ENCODE results near the gene KRTAP5-8.
"Not testable (repeated sequence)": the region's sequence is repeated elsewhere in the genome, so short reads cannot be mapped to it uniquely, and the experiment has no call there.

Gene KRTAP5-8

GRCh38 chr11:71571101-71571850 is 33.5 kb downstream of the KRTAP5-8 start:
- in situ Hi-C loops (cut with MboI; ENCODE audit: low sequenced_read_pairs), result not testable (repeated sequence)

GRCh38 chr11:71572811-71573210 is 35.0 kb downstream of the KRTAP5-8 start:
- in situ Hi-C loops (cut with MboI; ENCODE audit: low sequenced_read_pairs), result no loop called here

GRCh38 chr11:71574418-71574817 is 36.6 kb downstream of the KRTAP5-8 start:
- in situ Hi-C loops (cut with MboI; ENCODE audit: low sequenced_read_pairs), result no loop called here

- in situ Hi-C loops (cut with MboI; ENCODE audit: low sequenced_read_pairs), result no loop called here
Observed at GRCh38 chr11:71575723-71576424, 38.0 kb downstream of the KRTAP5-8 start.

GRCh38 chr11:71576688-71577465 is 39.1 kb downstream of the KRTAP5-8 start:
- in situ Hi-C loops (cut with MboI; ENCODE audit: low sequenced_read_pairs), result not testable (repeated sequence)

GRCh38 chr11:71577469-71578004 is 39.7 kb downstream of the KRTAP5-8 start:
- in situ Hi-C loops (cut with MboI; ENCODE audit: low sequenced_read_pairs), result no loop called here

- in situ Hi-C loops (cut with MboI; ENCODE audit: low sequenced_read_pairs), result not testable (repeated sequence)
Observed at GRCh38 chr11:71579513-71579912, 41.7 kb downstream of the KRTAP5-8 start.

- in situ Hi-C loops (cut with MboI; ENCODE audit: low sequenced_read_pairs), result no loop called here
Observed at GRCh38 chr11:71580057-71581003, 42.5 kb downstream of the KRTAP5-8 start.

- in situ Hi-C loops (cut with MboI; ENCODE audit: low sequenced_read_pairs), result no loop called here
Observed at GRCh38 chr11:71581826-71582225, 44.0 kb downstream of the KRTAP5-8 start.

- in situ Hi-C loops (cut with MboI; ENCODE audit: low sequenced_read_pairs), result no loop called here
Observed at GRCh38 chr11:71582309-71582895, 44.6 kb downstream of the KRTAP5-8 start, which contains the start of gene KRTAP5-11. KRTAP5-11 (minus strand) TSS chr11:71582875; CDS start chr11:71582837, 38 bp downstream.

- in situ Hi-C loops (cut with MboI; ENCODE audit: low sequenced_read_pairs), result not testable (repeated sequence)
Observed at GRCh38 chr11:71582969-71583368, 45.1 kb downstream of the KRTAP5-8 start.

- in situ Hi-C loops (cut with MboI; ENCODE audit: low sequenced_read_pairs), result not testable (repeated sequence)
Observed at GRCh38 chr11:71585673-71586072, 47.8 kb downstream of the KRTAP5-8 start.

GRCh38 chr11:71588314-71588713 is 50.5 kb downstream of the KRTAP5-8 start:
- in situ Hi-C loops (cut with MboI; ENCODE audit: low sequenced_read_pairs), result not testable (repeated sequence)

All from HL-60/S4 treated with retinoic acid at 250 ng/mL for 4 days and 3 days (cell line).